Left lung (tissue), 10 donors: Measurements from ENCODE around the gene PDGFRB. TPM values are rescaled to one million over a fixed set of nuclear protein-coding genes. Genes with fewer than 3 reads are reported as not detected.

Experiments
- ATAC-seq: fragments of 200-7000 bp; cut with Tn5 transposase; one replicate; pipeline ENCODE4 v1.9.1; 2020; ENCODE audit warnings: moderate library complexity
- DNase-seq, 4 donors: peaks; one replicate each; pipeline ENCODE4 v3.0.0-alpha.2; 2013 to 2020
- H3K27ac ChIP-seq, 2 donors: fragments of 200-600 bp; sonication (generic) in 1 of 2; one replicate each; pipeline versions ENCODE4 v1.5.0 to v1.8.0; 2020 to 2021
- H3K27me3 ChIP-seq, 2 donors: fragments of 200-600 bp; sonication (generic) in 1 of 2; one replicate each; pipeline versions ENCODE4 v1.5.0 to v1.8.0; 2020 to 2021
- H3K36me3 ChIP-seq, 2 donors: fragments of 200-600 bp; sonication (generic) in 1 of 2; one replicate each; pipeline versions ENCODE4 v1.5.0 to v1.8.0; 2020 to 2021
- H3K4me1 ChIP-seq, 2 donors: fragments of 200-600 bp; one replicate each; pipeline ENCODE4 v1.8.0; 2021
- H3K4me3 ChIP-seq, 2 donors: fragments of 200-600 bp; sonication (generic) in 1 of 2; one replicate each; pipeline versions ENCODE4 v1.5.0 to v1.8.0; 2020 to 2021; ENCODE audit warnings: mild to moderate bottlenecking in 1 of 2
- H3K9me3 ChIP-seq, 2 donors: fragments of 200-600 bp; sonication (generic) in 1 of 2; one replicate each; pipeline versions ENCODE4 v1.5.0 to v1.8.0; 2020 to 2021
- intact Hi-C, 2 donors: fragments of 100-400 bp; cut with DNase I; formaldehyde crosslinking; loops; one replicate each; pipeline versions ENCODE4 v1.11.2 to v1.14.2; 2022
- polyA plus RNA-seq, 6 donors: library from polyadenylated mRNA; unstranded; fragments of 120-200 nt; gene quantifications; one replicate each; pipeline ENCODE4 v1.2.1, GENCODE V29; 2013; ENCODE audit not compliant: insufficient read length in 6 of 6
- total RNA-seq, 2 donors: library from RNA; stranded (reverse); fragmentation: NEBNext Ultra II Directional; extraction: Animal tissue kit (Norgen Biotek cat#: 25700); gene quantifications; one replicate each; pipeline ENCODE4 v1.2.1, GENCODE V29; 2021
- TF ChIP-seq, protein P1 (sequence below), 2 donors: fragments of 200-600 bp; sonication (generic) in 1 of 2; IDR thresholded peaks; one replicate each; pipeline versions ENCODE4 v1.5.0 to v1.8.0; 2021; ENCODE audit warnings: antibody characterized with exemption in 2 of 2
- donor health status: DM: no; HTN: yes; CAD: no.
- donor health status: DM: no; HTN: no; CAD: no.

Gene PDGFRB
- total and polyA plus RNA-seq, 8 donors = 129 to 227 (median 214) TPM

- Histone ChIP-seq H3K27ac (peak overlapping the region; percentile 42 to 76), H3K36me3 (no peaks in the 10 kb centered on the region), H3K4me3 (no peak overlapping the region), H3K27me3 (no peaks in the 10 kb centered on the region), H3K9me3 (no peaks in the 10 kb centered on the region), H3K4me1 (peaks cover 22 to 35% of the 10 kb centered on the region in 2 donors)
- intact Hi-C loops = no loop called here
- no peak for ATAC-seq
- TF ChIP-seq, protein P1, sequence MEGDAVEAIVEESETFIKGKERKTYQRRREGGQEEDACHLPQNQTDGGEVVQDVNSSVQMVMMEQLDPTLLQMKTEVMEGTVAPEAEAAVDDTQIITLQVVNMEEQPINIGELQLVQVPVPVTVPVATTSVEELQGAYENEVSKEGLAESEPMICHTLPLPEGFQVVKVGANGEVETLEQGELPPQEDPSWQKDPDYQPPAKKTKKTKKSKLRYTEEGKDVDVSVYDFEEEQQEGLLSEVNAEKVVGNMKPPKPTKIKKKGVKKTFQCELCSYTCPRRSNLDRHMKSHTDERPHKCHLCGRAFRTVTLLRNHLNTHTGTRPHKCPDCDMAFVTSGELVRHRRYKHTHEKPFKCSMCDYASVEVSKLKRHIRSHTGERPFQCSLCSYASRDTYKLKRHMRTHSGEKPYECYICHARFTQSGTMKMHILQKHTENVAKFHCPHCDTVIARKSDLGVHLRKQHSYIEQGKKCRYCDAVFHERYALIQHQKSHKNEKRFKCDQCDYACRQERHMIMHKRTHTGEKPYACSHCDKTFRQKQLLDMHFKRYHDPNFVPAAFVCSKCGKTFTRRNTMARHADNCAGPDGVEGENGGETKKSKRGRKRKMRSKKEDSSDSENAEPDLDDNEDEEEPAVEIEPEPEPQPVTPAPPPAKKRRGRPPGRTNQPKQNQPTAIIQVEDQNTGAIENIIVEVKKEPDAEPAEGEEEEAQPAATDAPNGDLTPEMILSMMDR (IDR thresholded peaks at IDR 0.05) = no peak
- DNase-seq = no peak
Observed at GRCh38 chr5:150141544-150142184, 14.0 kb downstream of the PDGFRB start.

DNA sequence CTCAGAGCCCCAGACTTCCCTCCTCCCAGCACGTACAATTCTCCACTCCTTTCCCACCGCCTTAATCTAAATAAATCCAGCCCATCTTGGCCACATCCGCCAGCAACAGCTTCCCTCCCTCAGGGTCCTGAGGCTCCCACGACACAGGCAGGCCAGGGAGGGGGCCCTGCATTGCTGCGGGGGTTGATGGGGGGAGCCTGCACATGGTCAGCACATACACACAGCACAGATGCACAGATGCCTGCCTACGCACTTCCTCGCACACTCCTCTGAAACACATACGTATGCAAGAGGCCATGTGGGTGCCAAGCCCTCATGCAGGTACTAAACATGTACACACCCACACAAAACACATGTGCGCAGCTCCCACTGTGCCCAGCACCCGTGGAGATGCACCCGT, 14.8 kb downstream of the PDGFRB start:
- TF ChIP-seq, protein P1 (IDR thresholded peaks at IDR 0.05) = no peak
- peak in 2 of 4 donors; percentile 62 to 87 for DNase-seq
- H3K36me3 ChIP-seq = no peaks in the 10 kb centered on the region
- no peaks in the 10 kb centered on the region for H3K9me3 ChIP-seq
- H3K4me1 ChIP-seq = peaks cover 18 to 35% of the 10 kb centered on the region in 2 donors
- no peaks in the 10 kb centered on the region for H3K27me3 ChIP-seq
- H3K4me3 ChIP-seq = no peak overlapping the region
- H3K27ac ChIP-seq = peak overlapping the region; percentile 42 to 76
- ATAC-seq = no peak
- intact Hi-C loops = no loop called here

- H3K4me3 ChIP-seq = no peak overlapping the region
Observed at GRCh38 chr5:150139334-150139733, 16.3 kb downstream of the PDGFRB start.

GRCh38 chr5:150138551-150139265, 16.9 kb downstream of the PDGFRB start:
- DNase-seq = peak in 3 of 4 donors; percentile 55 to 93 (median 88)
- intact Hi-C loops = no loop called here
- Histone ChIP-seq H3K4me3 (no peak overlapping the region), H3K9me3 (no peaks in the 10 kb centered on the region), H3K27ac (peak overlapping the region; percentile 51 to 76), H3K27me3 (no peaks in the 10 kb centered on the region), H3K4me1 (peaks cover 18% of the 10 kb centered on the region in 2 donors), H3K36me3 (no peaks in the 10 kb centered on the region)
- peak; percentile 52 for ATAC-seq
- TF ChIP-seq, protein P1 (IDR thresholded peaks at IDR 0.05) = no peak

More at GRCh38 chr5:150139334-150139733, 16.3 kb downstream of the PDGFRB start:
- H3K9me3 ChIP-seq = no peaks in the 10 kb centered on the region
- ATAC-seq (no peak), DNase-seq (no peak)
- TF ChIP-seq, protein P1 (IDR thresholded peaks at IDR 0.05) = no peak
- H3K36me3 ChIP-seq = no peaks in the 10 kb centered on the region
- peaks cover 18 to 23% of the 10 kb centered on the region in 2 donors for H3K4me1 ChIP-seq
- intact Hi-C loops = no loop called here
- peak overlapping the region; percentile 33 to 76 for H3K27ac ChIP-seq
- H3K27me3 ChIP-seq = no peaks in the 10 kb centered on the region

GRCh38 chr5:150137997-150138396, 17.6 kb downstream of the PDGFRB start:
- intact Hi-C loops = no loop called here
- H3K4me3 ChIP-seq = no peak overlapping the region
- no peak for DNase-seq
- no peak for ATAC-seq
- H3K36me3 ChIP-seq = no peaks in the 10 kb centered on the region
- no peaks in the 10 kb centered on the region for H3K27me3 ChIP-seq
- TF ChIP-seq, protein P1 (IDR thresholded peaks at IDR 0.05) = no peak
- H3K4me1 ChIP-seq = peaks cover 11 to 18% of the 10 kb centered on the region in 2 donors
- no peaks in the 10 kb centered on the region for H3K9me3 ChIP-seq
- peak overlapping the region; percentile 51 to 76 for H3K27ac ChIP-seq
